Thoracic aorta (tissue), 2 donors: ENCODE data around the gene H2AZ2. TPM values are rescaled to one million over a fixed set of nuclear protein-coding genes. Genes with fewer than 3 reads are reported as not detected.
"Not testable (repeated sequence)": the region's sequence is repeated elsewhere in the genome, so short reads cannot be mapped to it uniquely, and the experiment has no call there.

ENCODE experiments used
- ATAC-seq: fragments of 150-250 bp; one replicate; pipeline ENCODE4 v1.8.0; 2017; ENCODE audit warnings: low read depth; ENCODE audit not compliant: insufficient number of reproducible peaks, low FRiP score
- DNase-seq: peaks from one replicate; pipeline ENCODE4 v3.0.0-alpha.2; 2020; ENCODE audit warnings: low spot score
- H3K27ac ChIP-seq, 2 donors: fragments of 200-600 bp; sonication (generic); 1 replicate in 1 of 2; 2 replicates in 1 of 2; pipeline ENCODE4 v1.5.1; 2016; ENCODE audit warnings: mild to moderate bottlenecking in 2 of 2, moderate library complexity in 2 of 2
- H3K27me3 ChIP-seq: fragments of 200-600 bp; sonication (generic); replicated peaks from 2 replicates; pipeline ENCODE4 v1.6.0; 2016; ENCODE audit warnings: mild to moderate bottlenecking; ENCODE audit not compliant: insufficient read depth
- H3K36me3 ChIP-seq: fragments of 200-600 bp; sonication (generic); one replicate; pipeline ENCODE4 v1.5.1; 2016
- H3K4me1 ChIP-seq, 2 donors: fragments of 200-600 bp; sonication (generic); 1 replicate in 1 of 2; 2 replicates in 1 of 2; pipeline versions ENCODE4 v1.5.1 to v1.6.0; 2016; ENCODE audit warnings: low read depth in 2 of 2, mild to moderate bottlenecking in 1 of 2; ENCODE audit not compliant: control insufficient read depth in 1 of 2
- H3K4me3 ChIP-seq: fragments of 200-600 bp; sonication (generic); 2 replicates; pipeline ENCODE4 v1.5.1; 2016; ENCODE audit warnings: mild to moderate bottlenecking
- H3K9me3 ChIP-seq: fragments of 200-600 bp; sonication (generic); 2 replicates; pipeline ENCODE4 v1.5.1; 2016
- CTCF ChIP-seq: fragments of 200-600 bp; sonication (generic); IDR thresholded peaks from one replicate; pipeline ENCODE4 v1.5.1; 2019; ENCODE audit warnings: antibody characterized with exemption
- total RNA-seq, 2 donors: library from RNA; depleted of rRNA; stranded (reverse); fragments of >200 nt; gene quantifications; one replicate each; pipeline versions ENCODE4 v1.1.0 to v1.2.3, GENCODE V29; 2016

The H2AZ2 gene
- total RNA-seq, 2 donors from 2014 or later, result 103 to 111 TPM

- peaks cover 0 to 9% of the 10 kb centered on the region in 2 donors for H3K4me1 ChIP-seq
- H3K9me3 ChIP-seq, result peaks cover 3% of the 10 kb centered on the region
- H3K27me3 ChIP-seq, result no peaks in the 10 kb centered on the region
- H3K27ac ChIP-seq, result no peak overlapping the region
- DNase-seq (no peak), ATAC-seq (no peak)
- no peak overlapping the region for H3K4me3 ChIP-seq
- H3K36me3 ChIP-seq, result no peaks in the 10 kb centered on the region
- TF ChIP-seq CTCF, result no peak
Measured at GRCh38 chr7:44787762-44788161, 60.1 kb downstream of the H2AZ2 start.

GRCh38 chr7:44787041-44787440 lies 60.8 kb downstream of the H2AZ2 start:
- ATAC-seq (no peak), DNase-seq (no peak)
- TF ChIP-seq CTCF, result no peak
- Histone ChIP-seq H3K27me3 (no peaks in the 10 kb centered on the region), H3K36me3 (no peaks in the 10 kb centered on the region), H3K27ac (no peak overlapping the region), H3K9me3 (peaks cover 3% of the 10 kb centered on the region), H3K4me3 (no peak overlapping the region), H3K4me1 (peaks cover 0 to 9% of the 10 kb centered on the region in 2 donors)

GRCh38 chr7:44785218-44785617 lies 62.7 kb downstream of the H2AZ2 start:
- ATAC-seq, DNase-seq, H3K27ac ChIP-seq, H3K27me3 ChIP-seq, H3K4me3 ChIP-seq, H3K36me3 ChIP-seq, H3K4me1 ChIP-seq, H3K9me3 ChIP-seq: not testable (repeated sequence)

- Histone ChIP-seq H3K27me3 (no peaks in the 10 kb centered on the region), H3K4me3 (no peak overlapping the region), H3K27ac (no peak overlapping the region), H3K36me3 (no peaks in the 10 kb centered on the region), H3K4me1 (no peaks in the 10 kb centered on the region), H3K9me3 (peaks cover 3% of the 10 kb centered on the region)
- no peak for DNase-seq
- no peak for TF ChIP-seq CTCF
- ATAC-seq, result no peak
Measured at GRCh38 chr7:44784364-44784763, 63.5 kb downstream of the H2AZ2 start.

GRCh38 chr7:44783407-44783806 lies 64.5 kb downstream of the H2AZ2 start:
- Histone ChIP-seq H3K27ac (no peak overlapping the region), H3K27me3 (no peaks in the 10 kb centered on the region), H3K9me3 (peaks cover 3% of the 10 kb centered on the region), H3K36me3 (no peaks in the 10 kb centered on the region), H3K4me3 (no peak overlapping the region), H3K4me1 (no peaks in the 10 kb centered on the region)
- no peak for ATAC-seq
- no peak for DNase-seq
- no peak for TF ChIP-seq CTCF

GRCh38 chr7:44782460-44782859 lies 65.4 kb downstream of the H2AZ2 start:
- Histone ChIP-seq H3K4me3 (no peak overlapping the region), H3K4me1 (no peaks in the 10 kb centered on the region), H3K36me3 (no peaks in the 10 kb centered on the region), H3K27me3 (no peaks in the 10 kb centered on the region), H3K9me3 (peaks cover 3% of the 10 kb centered on the region), H3K27ac (no peak overlapping the region)
- DNase-seq, result no peak
- TF ChIP-seq CTCF, result no peak
- ATAC-seq, result no peak
